ENCODE measurements around the gene FAM171A2.
"Not testable (repeated sequence)": the region's sequence is repeated elsewhere in the genome, so short reads cannot be mapped to it uniquely, and the experiment has no call there.

Gene FAM171A2

DNA sequence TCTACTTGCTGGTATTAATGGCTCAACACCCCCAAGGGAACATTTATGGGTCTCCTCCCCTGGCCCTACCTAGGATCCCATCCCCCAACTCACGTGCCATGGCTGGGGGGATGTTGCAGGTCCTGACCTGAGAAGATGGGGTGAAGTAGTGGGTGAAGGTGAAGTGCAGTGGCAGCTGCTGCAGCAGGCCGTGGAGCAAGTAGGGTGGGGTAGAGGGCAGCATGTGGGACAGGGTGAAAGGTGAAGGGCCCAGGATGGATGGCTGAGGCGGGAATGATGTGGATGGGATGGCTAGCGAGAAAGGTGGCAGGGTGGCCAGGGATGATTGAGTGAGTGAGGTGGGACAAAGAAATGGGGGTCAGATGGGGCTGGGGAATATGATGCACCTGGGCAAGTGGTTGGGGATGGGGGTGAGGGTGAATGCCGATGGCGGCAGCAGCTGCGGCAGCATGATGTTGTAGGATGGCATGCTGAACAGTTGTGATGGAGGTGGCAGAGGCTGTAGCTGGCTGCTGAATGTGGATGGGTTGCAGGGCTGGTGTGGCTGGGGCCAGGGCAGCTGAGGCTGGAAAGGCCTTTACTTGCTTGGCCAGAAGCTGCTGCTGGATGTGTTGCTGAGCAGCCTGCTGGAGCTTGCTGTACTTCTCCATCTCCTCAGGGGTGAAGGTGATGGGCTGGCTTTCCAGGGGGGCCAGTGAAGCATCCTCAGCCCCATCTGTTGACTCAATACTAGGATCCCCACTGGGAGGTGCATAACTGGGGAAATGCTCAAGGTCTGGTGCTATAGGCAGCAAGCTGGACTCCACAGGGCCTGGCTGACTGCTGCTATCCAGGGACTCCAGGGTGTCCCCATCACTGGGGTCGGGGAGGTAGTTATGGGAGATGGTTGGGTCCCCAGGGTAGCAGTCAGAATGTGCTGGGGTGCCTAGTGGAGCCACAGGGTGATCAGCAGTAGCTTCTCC is 34.1 kb upstream of the FAM171A2 start:
- H3K4me3 ChIP-seq (ENCODE audit: low read depth, low read length): no peak overlapping the region
- DNase-seq (ENCODE audit: low read depth): no peak
- TF ChIP-seq, protein P1, sequence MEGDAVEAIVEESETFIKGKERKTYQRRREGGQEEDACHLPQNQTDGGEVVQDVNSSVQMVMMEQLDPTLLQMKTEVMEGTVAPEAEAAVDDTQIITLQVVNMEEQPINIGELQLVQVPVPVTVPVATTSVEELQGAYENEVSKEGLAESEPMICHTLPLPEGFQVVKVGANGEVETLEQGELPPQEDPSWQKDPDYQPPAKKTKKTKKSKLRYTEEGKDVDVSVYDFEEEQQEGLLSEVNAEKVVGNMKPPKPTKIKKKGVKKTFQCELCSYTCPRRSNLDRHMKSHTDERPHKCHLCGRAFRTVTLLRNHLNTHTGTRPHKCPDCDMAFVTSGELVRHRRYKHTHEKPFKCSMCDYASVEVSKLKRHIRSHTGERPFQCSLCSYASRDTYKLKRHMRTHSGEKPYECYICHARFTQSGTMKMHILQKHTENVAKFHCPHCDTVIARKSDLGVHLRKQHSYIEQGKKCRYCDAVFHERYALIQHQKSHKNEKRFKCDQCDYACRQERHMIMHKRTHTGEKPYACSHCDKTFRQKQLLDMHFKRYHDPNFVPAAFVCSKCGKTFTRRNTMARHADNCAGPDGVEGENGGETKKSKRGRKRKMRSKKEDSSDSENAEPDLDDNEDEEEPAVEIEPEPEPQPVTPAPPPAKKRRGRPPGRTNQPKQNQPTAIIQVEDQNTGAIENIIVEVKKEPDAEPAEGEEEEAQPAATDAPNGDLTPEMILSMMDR (IDR thresholded peaks at IDR 0.05; ENCODE audit: low read depth, low read length, missing control alignments): no peak

DNA sequence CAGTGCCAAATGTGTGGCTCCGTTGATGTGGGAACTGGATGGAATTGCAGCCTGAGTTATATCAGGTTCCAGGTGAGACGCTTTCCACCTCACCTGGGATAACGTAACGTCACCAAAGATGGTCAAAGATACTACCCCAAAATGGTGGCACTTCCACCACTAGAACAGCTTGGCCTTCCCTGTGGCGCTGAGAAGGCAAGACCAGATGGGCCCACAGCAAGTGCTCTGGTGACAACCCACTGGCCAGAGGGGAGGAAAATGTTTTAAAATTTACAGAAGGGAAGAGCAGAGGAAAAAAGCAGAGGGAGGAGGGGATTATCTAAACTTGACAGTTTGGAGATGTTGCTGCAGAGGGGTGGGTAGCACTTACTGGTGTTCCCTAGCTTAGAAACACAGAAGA is 33.3 kb upstream of the FAM171A2 start:
- no peak for DNase-seq (ENCODE audit: low read depth)
- no peak overlapping the region for H3K4me3 ChIP-seq (ENCODE audit: low read depth, low read length)
- TF ChIP-seq, protein P1 (IDR thresholded peaks at IDR 0.05; ENCODE audit: low read depth, low read length, missing control alignments): no peak

DNA sequence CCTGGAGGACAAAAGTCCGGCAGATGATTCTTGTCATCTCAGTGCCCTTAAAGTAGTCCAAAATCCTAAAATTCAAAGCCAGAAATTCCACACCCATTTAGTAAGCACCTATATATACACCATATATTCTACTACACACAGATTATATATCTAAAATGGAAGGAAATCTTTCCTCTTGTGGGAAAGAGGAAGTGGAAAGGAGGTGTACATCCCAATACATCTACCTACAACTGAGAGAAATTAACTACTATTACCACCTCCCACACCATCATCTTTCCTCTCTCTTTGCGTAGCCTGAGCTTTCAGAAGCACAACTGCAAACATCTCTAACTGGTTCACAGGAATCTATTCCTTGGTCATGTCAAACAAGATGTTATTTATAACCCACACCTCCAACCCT is 31.2 kb upstream of the FAM171A2 start:
- TF ChIP-seq, protein P1 (IDR thresholded peaks at IDR 0.05; ENCODE audit: low read depth, low read length, missing control alignments): no peak
- no peak for DNase-seq (ENCODE audit: low read depth)
- H3K4me3 ChIP-seq (ENCODE audit: low read depth, low read length): no peak overlapping the region

DNA sequence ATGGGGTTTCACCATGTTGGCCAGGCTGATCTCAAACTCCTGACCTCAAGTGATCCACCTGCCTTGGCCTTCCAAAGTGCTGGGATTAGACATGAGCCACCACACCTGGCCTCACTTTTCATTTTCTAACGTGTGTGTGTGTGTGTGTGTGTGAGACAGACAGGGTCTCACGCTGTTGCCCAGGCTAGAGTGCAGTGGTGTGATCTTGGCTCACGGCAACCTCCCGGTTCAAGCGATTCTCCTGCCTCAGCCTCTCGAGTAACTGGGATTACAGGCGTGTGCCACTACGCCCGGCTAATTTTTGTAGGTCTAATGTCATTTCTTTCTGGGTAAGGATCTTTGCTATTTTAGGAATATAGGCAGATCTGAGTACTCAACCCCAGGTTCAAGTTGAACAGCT is 30.5 kb upstream of the FAM171A2 start:
- H3K4me3 ChIP-seq (ENCODE audit: low read depth, low read length); DNase-seq (ENCODE audit: low read depth): not testable (repeated sequence)

DNA sequence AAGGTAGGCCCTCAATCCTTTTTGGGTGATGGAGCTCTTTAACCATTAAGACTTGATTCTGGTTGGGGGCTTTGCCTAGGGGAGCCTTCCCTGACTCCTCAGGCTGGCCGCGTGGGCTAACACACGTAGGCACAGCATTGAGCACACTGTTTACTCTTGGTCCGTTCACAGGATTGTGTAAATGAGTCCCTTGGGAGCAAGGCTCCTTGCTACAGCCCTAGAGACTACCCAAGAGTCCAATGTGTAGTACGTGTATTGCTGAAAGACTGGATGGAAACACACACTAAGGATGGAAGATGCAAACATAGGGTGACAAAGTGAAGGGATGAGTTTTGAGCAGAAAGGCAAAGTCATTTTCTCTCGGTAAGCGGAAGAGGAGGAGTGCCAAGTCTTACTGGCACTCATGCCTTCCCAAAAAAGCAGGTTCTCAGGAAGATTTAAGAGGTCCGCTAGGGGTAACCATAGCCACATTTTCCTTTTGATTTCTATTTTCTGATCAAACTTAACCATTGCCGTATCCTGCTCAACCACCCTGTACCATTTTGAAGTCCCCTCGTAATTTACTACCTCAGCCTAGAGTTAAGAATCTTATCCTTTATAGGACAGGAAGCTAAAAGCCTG is 26.7 kb upstream of the FAM171A2 start:
- TF ChIP-seq, protein P1 (IDR thresholded peaks at IDR 0.05; ENCODE audit: low read depth, low read length, missing control alignments): no peak

GRCh38 chr17:44389723-44390202 is 26.1 kb upstream of the FAM171A2 start:
- no peak overlapping the region for H3K4me3 ChIP-seq (ENCODE audit: low read depth, low read length)
- DNase-seq (ENCODE audit: low read depth): no peak
- TF ChIP-seq, protein P1 (IDR thresholded peaks at IDR 0.05; ENCODE audit: low read depth, low read length, missing control alignments): no peak

More for the DNA sequence above, 26.7 kb upstream of the FAM171A2 start:
- no peak overlapping the region for H3K4me3 ChIP-seq (ENCODE audit: low read depth, low read length)
- no peak for DNase-seq (ENCODE audit: low read depth)

- TF ChIP-seq, protein P1 (IDR thresholded peaks at IDR 0.05; ENCODE audit: low read depth, low read length, missing control alignments): no peak
- H3K4me3 ChIP-seq (ENCODE audit: low read depth, low read length): no peak within 1 kb of the TSS
- DNase-seq (ENCODE audit: low read depth): no peak
Observed at GRCh38 chr17:44389281-44389680, 25.6 kb upstream of the FAM171A2 start, which contains the start of gene ITGA2B. Gene ITGA2B, minus strand, starts transcription at chr17:44389649. Its CDS starts 176 bp downstream, at chr17:44389473.

Measured in GM12864 (cell line).